GM04503 (cell line): Measurements from ENCODE around the gene DPYSL5.

ENCODE experiments used
- DNase-seq: peaks from one replicate; pipeline ENCODE4 v3.0.0-alpha.2; 2012; ENCODE audit warnings: low read depth

The DPYSL5 gene

DNA sequence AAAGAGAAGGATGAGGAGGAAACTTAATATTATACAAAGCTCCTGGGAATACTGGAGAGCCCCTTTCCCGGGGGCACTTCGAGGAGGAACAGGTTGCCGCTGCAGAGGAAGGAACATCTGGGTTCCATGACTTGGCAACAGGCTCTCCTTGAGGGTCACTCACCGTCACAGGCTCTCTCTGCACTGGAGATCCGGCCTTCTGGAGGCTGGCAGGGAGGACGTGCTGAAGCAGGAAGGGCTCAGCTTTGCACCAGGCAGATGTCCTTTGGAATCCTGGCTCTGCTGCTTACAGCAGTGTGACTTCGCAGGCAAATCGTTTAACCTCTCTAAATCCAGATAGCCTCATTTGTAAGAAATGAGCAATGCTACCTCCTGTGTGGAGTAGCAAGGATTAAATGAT is 2.9 kb upstream of the DPYSL5 start:
- DNase-seq = no peak

DNA sequence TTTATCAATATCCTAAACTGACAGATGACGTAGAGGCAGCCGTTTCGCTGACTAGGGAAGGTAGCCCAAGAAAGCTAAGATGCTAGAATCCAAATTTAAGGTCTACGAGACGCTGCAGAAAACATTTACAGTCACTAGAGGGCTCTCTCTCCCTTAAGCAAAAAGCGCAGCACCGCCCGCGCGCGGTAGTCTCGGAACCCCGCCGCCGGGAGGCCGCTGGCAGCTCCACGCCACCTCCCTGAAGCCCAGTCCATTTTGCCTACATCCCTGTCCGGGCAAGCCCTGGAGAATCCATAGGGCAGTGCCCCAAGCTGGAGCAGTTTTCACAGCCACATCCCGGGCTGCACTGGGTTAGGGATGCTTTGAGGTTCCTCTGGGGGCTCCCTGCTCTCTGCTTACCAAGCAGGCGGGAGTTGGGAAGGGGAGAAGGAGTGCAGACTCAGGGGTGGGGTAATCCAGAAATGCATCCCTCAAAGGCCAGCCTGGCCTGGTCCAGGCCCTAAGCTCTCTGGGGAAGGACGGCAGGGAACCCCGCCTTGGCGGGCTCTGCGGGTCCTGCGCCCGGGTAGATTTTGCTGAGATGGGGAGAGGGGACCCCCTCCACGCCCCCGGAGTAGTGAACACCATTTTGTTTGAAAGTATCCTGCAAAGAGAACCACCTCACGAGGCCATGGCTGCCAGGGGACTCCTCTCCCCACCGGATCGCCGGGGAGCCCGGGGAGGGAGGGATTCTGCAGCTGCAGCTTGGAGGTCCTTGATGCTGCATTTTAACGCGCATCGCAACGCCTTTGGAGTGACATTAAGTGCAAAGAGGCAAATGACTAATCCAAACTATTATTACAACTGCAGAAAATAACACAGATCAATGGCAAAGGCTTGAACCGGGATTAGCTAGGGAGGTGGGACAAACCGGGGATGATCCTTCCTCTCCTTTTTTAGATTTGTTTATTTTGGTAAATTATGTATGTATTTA is 1.3 kb upstream of the DPYSL5 start:
- DNase-seq = no peak

DNA sequence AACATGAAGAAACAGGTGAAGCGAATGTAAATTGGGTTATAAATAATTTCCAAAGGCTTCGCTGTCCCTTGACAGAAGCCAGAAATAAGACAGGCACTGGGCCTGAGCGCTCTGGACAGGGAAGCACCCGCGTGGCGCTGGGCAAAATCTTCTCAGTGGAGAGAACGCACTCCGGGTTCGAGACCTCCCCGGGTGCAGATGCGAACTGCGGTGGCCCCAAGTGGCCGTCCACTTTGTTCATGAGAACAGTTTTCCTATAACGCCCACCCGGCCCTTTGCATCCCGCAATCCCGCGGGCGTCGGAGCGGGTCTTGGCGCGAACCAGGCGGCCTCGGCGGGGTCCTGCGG is 651 bp upstream of the DPYSL5 start:
- DNase-seq = no peak

DNA sequence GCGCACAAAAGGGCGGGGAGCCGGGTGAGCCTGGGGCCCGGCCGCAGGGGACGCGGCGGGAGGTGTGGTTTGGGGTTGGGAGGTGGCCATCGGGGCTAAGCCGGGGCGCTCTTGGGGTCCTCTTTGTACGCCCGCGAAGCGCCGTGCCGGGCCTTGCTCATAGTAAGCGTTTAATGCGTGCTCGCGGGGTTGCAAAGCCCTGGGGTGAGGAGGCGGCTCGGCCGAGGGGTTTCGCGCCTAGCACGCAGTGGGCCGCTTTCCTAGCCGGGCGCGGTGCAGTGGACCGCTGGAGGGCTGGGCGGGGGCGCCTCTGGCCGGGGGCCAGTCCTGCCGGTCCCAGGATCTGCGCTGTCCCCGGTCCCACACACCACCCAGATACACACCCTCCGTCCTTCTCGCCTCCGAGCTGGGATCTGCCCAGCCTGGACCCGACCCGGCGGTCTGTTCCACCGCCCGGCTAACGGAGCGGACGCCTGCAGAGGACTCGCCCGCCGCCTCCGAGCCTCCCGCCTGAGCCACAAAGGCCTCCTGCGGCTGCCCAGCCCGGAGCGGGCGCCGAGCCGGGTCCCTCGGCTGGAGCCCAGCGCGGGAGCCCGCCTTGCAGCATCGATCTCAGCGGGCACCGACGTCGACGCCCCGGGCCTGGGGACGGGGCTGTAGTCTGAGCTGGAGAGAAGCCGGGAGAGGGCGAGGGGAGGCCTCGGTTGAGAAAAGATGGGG is 564 bp downstream of the DPYSL5 start:
- DNase-seq = no peak

DNA sequence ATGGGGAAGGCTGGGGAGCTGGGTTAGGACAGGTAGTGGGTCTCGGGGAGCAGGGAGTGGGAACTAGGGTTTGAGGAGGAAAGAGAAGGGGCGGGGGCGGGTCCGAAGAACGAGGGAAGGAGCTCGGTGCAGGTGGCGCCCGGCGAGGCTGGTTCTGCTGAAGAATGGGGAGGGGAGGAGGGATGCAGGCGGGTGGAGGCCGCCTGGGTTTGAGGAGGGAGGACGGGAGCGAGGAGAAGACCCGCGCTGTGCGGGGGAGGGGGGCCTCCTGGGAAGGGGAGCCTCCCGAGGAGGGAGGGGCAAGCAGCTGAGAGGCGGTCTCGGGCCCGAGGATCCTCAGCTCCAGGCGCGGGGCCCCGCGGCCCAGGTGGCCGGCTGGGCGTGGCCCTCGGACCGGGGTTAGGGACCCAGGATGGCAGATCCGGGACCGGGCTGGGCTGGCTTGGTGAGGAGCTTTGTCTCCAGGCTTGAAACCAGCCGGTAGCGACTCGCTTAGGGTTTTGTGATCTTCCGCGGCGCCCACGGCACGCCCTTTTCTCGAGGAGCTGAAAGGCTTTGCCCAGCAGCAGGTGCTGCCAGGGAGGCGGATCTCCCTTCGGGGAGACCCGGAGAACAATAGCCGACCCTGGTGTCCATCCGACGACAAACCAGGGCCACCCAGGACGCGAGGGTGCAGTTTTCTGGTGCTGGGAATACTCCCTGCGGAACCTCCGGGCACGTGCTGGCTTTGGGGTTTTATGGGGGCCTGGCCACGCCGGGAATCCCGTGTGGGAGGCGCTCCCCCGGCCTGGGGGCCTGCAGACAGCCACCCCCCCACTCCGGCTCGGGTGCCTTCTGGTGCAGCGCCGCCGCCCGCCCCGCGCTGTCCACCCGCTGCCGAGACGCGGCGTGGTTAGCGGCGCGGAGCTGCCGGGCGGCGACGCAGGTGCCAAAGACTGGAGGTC is 1.4 kb downstream of the DPYSL5 start:
- DNase-seq = no peak

DNA sequence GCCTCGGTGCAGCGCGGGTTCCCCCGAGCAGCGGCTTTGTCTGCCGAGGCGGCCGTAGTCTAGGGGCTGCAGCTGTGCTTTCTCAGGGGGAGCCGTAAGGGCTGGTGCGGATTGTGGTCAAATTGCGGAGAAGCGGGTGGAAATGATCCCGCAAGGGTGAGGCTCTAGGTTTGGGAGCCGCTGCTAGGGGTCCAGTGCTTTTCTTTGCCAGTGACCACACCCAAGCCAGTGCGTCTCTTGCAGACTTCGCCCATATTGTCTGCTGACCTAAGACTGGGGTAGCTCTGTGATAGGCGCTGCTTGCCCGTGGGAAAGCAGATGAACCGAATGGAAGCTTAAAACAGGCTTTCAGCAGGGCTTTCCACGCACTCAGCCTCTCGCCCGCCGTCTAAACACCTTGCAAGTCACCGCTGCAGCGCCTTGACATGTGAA is 2.1 kb downstream of the DPYSL5 start:
- no peak for DNase-seq

DNA sequence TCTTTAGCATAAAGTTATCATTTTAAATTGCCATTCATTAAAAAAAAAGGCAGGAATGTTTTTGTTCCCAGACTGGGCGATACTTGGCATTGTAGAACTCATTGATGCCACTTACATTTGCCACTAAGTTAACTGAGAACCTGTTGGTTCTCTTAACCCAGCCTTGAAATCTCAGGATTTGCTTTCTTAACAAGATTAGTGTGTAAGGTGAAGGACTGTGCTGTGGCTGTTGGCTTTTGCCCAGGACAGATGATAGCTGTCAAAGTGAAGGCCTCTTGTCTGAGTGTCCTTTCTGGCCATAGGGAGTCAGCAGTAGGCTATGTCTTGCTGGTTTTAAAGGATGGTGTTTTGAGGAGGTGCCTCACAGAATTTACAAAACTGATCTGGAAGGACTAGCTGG is 2.6 kb downstream of the DPYSL5 start:
- no peak for DNase-seq

DNA sequence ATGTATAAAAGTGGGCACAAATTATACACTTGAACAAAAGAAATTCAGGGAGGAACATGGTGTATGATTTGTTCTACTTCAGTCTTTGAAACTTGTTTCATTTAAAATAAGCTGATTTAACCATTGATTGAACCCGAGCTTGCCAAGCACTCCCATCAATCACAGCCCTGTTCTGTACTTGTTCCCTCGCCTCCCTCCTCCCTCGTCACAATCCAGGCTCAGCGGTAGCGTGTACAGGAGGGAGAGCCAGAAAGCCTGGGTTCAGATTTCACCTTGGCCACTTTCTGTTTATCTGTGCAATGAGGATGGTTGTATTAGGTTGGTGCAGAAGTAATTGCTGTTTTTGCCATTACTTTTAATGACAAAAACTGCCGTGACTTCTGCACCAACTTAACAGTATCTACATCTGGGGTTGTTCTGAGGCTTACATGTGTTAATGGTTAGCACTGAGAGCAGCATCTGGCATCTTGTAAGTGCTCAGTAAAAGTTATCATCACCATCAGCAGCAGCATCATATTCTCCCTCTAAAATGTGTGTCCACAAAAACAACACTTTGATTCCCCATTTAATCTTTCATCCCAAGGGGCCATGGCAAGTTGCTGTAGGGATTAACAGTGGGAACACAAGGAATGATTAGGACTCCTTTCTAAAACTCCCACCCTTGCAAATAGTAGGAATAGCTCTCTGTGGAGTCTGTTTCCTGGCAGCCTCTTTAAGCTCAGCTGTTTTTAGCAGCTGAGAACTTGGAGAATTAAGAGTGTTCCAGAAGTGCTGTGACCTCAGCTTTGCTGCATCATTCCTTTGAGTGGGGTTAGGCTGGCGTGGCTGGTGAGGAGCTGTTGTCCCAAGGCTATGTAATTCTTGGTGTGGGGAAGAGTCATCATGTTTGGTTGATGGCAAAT is 4.7 kb downstream of the DPYSL5 start:
- no peak for DNase-seq

DNA sequence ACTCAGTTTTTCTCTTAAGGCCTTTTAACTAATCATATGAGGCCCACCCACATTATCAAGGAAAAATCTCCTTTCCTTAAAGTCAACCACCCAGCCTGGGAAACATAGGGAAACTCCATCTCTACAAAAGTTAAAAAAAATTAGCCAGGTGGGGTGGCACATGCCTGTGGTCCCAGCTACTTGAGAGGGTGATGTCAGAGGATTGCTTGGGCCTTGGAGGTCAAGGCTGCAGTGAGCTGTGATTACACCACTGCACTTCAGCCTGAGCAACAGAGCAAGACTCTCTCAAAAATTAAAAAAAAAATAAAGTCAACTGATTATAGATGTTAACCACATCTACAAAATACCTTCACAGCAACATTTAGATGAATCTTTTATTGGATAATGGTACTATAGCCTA is 5.8 kb downstream of the DPYSL5 start:
- DNase-seq = no peak

DNA sequence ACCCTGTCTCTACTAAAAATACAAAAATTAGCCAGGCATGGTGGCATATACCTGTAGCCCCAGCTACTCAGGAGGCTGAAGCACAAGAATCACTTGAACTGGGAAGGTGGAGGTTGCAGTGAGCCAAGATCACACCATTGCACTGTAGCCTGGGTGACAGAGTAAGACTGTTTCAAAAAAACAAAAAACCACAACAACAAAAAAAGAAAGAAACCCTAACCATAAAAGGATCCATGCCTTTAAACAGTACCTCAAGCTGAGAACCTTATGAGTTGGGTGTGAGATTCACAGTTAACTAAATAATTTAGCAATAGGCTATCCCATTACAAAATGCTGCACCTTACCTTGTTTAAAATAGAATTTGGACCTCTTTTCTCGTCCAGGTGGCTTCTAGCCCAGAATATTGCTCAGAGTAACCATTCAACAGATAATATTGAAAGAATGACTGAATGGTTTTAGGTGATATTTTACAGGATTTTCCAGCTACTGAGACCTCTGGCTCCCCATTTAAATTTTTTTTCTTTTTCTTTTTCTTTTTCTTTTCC is 6.4 kb downstream of the DPYSL5 start:
- no peak for DNase-seq

DNA sequence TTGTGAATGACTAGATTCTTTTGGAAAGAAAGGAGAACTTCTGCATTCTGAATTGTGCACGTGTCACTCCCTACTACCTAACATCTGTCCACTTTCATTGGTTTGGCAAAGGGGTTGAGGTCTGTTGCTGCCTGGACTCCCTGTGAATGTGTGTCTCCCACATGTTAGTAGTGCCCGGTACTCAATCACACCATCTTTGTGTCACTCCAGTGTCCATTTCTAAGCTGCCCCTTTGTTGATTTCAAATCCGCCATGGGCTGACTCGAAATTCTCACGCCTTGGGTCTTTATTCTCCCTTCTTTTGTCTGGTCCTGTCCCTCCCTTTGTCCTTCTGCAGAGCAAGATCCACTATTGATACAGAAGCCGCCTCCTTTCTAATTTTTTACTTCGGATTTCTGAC is 7.5 kb downstream of the DPYSL5 start:
- DNase-seq = no peak

DNA sequence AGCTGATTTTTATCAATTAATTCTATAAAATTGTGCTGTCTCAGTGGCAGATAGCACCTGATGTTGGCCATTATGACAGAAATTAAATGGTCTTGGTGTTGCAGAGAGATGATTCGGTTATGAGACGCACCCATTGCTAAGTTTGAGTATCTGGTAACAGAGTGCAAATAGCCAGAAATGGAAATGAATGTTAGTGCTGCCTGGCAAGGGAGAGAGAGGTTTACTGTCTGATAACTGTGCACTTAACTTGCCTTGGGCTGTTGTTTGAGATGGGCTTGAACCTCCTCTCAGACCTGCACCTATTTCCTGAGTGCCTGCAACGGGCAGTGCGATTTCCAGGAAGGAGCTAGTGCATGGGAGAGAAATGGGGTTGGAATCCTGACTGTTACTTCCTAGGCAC is 11.7 kb downstream of the DPYSL5 start:
- DNase-seq = no peak

DNA sequence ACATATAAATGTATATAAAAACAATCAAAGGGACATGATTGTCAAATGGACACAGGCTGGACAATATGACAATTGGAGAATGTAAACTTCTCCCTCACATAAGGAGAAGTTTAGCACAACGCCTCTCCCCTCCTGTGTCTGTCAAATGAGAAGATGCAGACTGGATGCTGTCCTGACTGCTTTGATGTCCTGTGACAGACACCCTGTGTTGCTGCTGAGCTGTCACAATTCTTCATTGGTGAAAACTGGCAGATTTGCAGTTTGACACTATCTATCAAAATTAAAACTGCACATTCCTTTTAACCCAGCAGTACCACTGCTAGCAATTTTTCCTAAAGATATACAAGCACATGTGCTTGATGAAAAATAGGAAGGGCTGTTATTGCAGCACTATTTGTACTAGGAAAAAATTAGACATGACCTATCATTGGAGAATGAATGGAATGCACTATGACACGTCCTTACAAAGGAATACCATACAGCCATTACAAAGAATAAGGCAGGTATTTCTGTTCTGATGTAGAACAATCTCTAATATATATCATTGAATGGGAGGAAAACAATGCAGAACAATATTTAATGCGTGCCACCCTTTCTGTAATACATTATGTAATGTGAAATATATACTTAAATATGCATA is 12.4 kb downstream of the DPYSL5 start:
- DNase-seq = no peak

DNA sequence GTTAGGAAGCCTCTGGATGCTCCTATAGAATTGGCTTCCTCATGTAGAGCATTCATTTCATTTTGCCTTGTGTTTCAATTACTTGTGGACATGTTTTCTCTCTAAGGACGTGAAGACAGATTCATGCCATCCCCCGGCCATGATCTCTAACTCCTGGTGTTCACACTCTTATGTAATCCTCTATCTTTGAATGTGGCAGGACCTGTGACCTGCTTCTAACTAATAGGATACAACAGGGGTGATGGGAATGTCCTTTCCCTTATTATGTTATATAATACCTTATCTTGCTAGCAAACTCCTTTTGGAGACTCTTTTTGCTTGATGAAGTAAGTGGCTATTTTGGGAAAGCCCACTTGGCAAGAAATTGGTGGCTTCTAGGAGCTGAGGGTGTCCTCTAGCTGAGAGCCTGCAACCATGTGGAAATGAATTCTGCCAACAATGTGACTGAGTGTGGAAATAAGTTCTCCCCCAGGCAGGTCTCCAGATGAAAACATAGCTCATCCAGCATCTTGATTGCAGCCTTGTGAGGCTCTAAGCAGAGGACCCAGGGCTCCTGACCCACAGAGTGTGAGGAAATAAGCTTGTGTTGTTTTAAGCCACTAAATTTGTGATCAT is 13.8 kb downstream of the DPYSL5 start:
- no peak for DNase-seq

DNA sequence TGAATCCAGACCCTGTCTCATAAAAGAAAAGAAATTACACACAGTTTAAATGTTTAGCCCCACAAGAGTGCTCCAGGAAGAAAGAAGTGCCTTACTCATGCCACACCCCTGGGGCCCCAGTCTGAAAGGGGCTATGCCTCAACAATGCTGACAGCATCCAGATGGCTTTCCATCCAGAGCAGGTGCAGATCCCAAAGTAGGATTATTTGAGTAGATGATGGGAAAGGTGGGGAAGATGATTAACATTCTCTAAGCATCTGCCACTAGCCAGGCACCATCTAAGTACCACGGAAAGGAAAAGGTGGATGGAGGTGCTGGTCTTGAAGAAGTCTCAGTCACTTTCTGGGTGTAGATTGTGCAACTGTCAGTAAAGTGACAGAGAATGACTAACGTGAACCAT is 16.3 kb downstream of the DPYSL5 start:
- no peak for DNase-seq

DNA sequence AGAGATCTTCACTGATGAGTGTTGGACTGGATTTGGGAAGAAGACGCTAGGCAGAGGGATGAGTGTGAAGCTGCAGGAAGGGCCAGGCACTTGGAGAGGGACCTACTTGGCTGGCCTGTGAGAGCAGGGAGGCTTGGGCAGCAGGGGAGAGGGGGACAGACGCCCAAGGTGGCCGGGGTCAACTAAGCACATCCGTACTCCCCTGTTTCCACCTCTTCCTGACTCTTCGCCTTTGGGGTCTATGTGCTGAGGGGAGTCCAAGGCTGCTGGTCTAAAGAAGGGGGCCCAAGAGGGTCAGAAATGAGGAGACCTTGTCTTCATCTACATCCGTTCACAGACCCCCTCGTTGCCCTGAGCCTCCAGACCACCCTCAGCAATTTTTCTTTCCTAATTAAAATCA is 16.7 kb downstream of the DPYSL5 start:
- DNase-seq = no peak

DNA sequence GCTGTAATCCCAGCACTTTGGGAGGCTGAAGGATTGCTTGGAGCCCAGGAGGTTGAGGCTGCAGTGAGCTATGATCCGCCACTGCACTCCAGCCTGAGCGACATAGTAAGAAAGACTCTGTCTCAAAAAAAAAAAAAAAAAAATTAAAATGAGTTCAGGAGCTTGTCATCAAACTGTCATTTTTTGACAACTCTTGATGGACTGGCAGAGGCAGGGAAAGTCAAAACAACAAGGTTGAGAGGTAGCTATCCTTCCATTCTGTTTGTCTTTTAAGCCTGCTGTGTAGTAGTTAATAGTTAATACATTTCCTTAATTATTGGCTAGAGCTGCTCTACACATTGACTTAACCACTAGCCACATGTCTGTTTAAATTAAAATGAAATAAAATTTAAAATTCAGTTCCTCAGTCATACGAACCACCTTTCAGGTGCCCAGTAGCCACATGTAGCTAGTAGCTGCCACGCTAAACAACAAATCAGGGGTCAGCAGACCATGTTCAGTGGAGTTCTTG is 22.7 kb downstream of the DPYSL5 start:
- no peak for DNase-seq

DNA sequence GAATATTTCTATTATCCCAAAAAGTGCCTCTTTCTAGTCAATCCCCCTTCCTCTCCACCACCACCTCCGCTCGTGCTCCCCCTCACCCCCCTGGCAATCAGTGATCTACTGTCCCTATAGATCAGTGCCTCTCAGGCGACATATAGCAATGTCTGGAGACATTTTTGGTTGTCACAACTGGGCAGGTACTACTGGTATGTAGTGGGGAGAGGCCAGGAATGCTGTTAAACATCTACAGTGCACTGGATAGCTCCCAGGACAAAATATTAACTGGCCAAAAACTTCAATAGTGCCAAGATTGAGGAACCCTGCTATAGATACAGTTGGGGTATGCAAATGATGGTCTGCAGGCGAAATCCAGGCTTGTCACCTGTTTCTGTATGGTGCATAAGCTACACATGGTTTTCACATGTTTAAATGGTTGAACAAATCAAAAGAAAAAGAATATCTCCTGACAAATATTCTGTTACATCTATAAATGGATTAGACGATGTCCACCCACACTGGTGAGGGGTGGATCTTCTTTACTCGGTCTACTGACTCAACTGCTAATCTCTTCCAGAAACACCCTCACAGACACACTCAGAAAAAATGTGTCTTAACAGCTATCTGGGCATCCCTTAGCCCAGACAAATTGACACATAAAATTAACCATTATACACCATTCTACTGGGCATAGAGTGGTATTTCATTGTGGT is 25.5 kb downstream of the DPYSL5 start:
- DNase-seq = no peak

DNA sequence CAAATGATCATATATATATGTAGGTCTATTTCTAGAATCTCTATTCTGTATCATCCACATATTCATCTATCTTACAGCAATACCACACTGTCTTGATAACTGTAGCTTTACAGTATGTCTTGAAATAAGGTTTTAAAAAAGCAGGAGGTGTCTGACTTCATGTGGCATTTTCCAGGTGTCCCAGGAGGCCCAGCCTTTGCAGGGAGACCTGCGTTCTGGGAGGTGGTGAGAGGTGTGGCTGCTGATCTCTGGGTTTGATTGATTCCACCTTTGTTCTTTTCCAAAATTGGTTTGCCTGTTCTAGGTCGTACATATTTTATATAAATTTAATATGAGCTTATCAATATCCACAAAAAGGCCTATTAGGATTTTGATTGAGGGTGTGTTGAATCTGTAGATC is 26.6 kb downstream of the DPYSL5 start:
- DNase-seq = no peak
